GM15510 (cell line): ENCODE results near the gene RGL1.

Experiments
- POLR2A ChIP-seq: IDR thresholded peaks from 3 replicates; pipeline ENCODE4 v1.6.1; 2011; ENCODE audit warnings: borderline replicate concordance; ENCODE audit not compliant: insufficient read length; ENCODE audit errors: extremely low read depth

Gene RGL1

GRCh38 chr1:183871601-183872000 lies 66.7 kb downstream of the RGL1 start:
- TF ChIP-seq POLR2A = no peak

GRCh38 chr1:183872403-183872802 lies 67.5 kb downstream of the RGL1 start:
- no peak for TF ChIP-seq POLR2A

- no peak for TF ChIP-seq POLR2A
These were observed 68.7 kb downstream of the RGL1 start for GRCh38 chr1:183873642-183874041.

- no peak for TF ChIP-seq POLR2A
These were observed 71.4 kb downstream of the RGL1 start for GRCh38 chr1:183876309-183876708.

- no peak for TF ChIP-seq POLR2A
These were observed 72.3 kb downstream of the RGL1 start for GRCh38 chr1:183877053-183877720.

- no peak for TF ChIP-seq POLR2A
These were observed 74.6 kb downstream of the RGL1 start for GRCh38 chr1:183879494-183879893.

- no peak for TF ChIP-seq POLR2A
These were observed 75.0 kb downstream of the RGL1 start for GRCh38 chr1:183879966-183880365.

- no peak for TF ChIP-seq POLR2A
These were observed 75.8 kb downstream of the RGL1 start for GRCh38 chr1:183880531-183881243.

GRCh38 chr1:183881387-183882131 lies 76.6 kb downstream of the RGL1 start:
- no peak for TF ChIP-seq POLR2A

- no peak for TF ChIP-seq POLR2A
These were observed 77.6 kb downstream of the RGL1 start for GRCh38 chr1:183882335-183883167.

- TF ChIP-seq POLR2A = no peak
These were observed 78.7 kb downstream of the RGL1 start for GRCh38 chr1:183883623-183884022.

GRCh38 chr1:183884526-183884925 lies 79.6 kb downstream of the RGL1 start:
- no peak for TF ChIP-seq POLR2A

GRCh38 chr1:183885142-183885735 lies 80.3 kb downstream of the RGL1 start:
- no peak for TF ChIP-seq POLR2A

- no peak for TF ChIP-seq POLR2A
These were observed 81.3 kb downstream of the RGL1 start for GRCh38 chr1:183886083-183886828.
